Non-pigmented ciliary epithelial cell (primary cell): Measurements from ENCODE around the gene RSRC1.
"Not testable (repeated sequence)": the region's sequence is repeated elsewhere in the genome, so short reads cannot be mapped to it uniquely, and the experiment has no call there.

Experiments
- DNase-seq: peaks from one replicate; pipeline ENCODE4 v3.0.0-alpha.2; 2010; ENCODE audit warnings: low read depth

Gene RSRC1

DNA sequence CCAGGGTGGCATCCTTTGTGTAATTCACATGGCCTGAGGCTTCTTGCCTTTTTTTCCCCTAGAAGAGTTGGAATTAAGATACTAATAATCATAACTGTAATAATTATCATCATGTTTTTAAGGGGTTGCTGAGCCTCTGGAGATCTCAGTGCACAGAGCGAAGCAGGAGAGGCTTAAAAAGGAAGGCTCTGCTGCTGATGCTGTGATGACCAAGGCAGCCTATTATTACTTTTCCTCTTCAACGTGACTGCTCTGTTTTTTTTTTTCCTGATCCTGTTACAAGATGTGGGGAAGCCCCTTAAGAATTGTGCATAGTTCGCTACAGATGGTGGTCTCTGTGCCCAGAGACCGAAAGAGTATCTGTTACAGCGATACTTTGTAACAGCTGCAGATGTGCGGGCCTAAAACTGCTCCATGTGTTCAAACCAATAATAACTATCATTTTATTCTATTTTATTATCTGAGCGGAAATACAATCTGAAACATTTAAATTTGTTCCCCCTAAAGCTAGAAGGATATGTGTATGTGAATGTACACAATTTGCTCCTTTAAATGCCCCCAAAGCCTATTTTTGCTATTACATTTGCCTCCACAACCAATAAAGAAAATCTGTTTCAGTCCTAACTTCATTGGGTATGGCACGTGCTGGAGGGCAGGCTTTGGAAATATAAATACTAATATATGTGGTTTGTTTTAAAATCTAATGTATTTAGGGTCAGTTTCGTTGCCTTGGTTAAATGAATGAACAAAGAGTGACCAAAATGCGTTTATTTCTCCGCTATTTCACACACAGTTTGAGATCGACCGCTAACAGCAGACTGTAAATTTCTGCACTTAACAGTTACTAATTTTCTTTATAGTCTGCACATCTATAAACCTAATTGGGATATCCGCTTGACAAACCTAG is 8.3 kb upstream of the RSRC1 start:
- DNase-seq = no peak

DNA sequence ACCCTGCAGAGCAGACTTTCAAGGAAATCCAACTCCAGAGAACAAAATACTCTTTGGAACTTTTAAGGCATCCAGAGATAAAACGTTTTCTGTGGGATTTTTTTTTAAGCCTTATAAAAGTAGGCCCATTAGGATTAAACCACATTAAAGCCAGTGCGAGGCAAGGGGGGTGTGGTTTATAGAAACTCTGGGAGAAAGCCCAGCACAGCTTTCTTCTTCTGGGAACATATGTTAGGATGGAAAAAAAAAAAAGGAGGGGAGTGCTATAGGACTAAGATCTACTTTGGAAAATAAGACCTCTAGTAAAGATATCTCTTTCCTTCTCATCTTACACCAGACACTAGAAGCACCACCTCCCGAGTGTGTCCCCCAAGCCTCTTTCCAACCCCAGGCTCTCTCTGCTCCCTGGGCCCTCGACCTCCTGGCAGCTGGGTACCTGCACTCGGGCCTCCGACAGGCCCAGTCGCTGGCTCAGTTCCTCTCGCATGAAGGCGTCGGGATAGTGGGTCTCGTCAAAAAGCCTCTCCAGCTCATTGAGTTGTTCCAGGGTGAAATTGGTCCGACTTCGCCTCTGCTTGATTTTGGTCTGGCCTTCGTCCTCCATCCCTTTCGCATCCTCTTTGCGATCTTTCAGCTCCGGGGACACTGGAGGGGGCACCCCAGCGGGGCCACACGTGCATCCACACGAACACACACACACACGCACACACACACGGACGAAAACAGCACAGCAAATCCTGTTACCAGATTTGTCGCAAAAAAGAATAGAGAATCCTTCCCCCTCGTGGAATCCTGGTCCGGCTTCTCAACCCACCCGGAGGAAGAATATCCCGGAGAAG is 7.4 kb upstream of the RSRC1 start:
- DNase-seq = no peak

DNA sequence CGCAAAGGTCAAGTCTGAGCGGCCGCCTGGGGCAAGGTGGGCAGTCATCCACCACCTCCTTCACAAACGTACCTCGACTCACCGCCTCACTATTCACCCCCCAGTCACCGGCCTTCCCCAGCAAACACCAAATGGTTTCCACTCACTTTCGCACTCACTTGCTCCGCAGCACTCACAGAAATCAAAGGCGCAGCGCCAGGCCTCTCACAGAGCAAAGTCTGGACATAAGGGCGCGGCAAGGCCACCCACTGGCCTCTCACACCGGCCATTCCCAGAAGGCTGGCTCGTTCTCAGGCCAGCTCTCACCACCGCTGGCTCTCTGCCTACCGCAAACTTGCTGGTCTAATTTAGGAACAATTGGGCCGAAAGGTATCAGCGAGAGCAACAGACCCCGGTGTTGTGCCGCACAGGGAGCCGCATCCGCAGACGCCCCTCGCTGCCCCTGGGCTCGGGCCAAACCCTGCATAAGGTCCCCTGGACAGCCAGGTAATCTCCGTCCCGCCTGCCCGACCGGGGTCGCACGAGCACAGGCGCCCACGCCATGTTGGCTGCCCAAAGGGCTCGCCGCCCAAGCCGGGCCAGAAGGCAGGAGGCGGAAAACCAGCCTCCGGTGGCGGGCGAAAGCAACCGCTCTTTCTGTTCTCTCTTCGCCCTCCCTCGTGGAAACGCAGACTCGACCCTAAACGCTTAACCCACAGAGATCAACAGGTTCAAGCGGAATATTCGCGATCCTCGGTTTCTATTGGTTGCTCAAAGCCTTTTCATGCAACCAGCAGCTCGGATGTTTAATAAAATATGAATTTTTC is 6.6 kb upstream of the RSRC1 start:
- no peak for DNase-seq

DNA sequence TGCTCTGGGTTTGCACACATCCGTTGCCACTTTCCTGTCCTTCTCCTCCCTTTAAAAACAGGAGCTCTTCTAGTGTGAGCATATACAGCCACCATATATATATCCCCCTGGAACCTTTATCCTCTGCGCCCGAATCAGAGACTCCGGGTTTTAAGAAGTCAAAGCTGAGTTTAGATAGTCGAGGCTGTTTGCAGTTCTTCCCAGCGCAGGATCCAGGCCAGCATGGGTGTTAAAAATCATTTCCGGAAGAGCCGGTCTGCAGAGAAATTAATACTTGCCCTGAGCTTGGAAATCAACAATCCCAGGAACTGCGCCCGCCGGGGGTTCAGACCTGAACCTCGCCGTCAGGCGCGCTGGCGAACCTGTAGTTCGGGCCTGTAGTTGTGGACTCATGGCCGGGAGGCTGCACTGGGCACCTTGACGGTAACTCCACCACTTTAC is 6.0 kb upstream of the RSRC1 start:
- DNase-seq = no peak

DNA sequence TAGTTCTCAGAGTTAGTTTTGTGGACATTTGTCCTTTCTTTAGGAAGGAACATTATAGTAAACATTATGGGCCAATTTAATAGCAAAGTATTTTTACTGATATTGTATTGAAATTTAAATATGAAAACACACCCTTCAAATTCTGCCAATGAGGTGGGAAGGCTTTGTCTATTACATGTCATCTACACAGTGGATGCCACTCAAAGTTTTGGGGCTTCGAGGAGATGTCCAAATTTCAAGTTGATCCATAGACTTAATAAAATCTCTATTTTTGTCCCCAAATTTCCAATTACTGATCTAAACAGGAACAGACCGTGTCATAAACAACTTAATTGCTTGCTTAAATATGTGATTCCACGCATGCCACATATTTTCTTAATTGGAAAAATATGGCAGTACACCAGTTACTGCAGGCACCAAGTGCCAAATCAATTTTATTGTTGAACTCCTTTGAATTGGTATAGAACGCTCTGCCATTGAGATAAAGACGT is 5.4 kb upstream of the RSRC1 start:
- no peak for DNase-seq

DNA sequence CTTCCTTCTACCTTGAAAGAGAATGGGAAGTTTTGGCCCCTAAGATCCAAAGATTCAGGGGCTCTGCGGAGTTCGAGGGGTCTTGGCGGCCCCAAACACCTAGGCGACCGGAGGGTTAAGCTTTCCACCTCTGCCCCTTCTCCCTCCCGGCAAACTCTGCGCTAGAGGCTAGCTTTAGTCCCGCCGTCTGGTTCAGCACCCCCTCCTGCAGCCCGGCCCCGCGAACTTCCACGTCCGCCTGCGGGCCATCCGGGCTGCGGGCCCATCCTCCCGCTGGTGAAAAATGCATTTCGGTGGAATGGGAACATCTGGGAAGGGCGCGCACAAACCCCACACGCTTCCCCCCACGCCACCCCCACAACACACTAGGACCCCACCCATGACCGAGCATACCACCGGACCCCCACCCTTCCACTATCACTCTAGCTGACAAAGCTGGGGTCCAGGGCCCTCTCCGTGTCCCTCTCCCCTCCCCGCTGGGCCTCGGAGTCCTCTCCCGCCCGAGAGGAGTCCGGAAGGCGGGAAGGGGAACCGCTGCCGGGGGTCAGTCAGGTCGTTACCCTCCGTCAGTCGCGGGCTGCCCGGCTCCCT is 4.7 kb upstream of the RSRC1 start:
- DNase-seq = no peak

DNA sequence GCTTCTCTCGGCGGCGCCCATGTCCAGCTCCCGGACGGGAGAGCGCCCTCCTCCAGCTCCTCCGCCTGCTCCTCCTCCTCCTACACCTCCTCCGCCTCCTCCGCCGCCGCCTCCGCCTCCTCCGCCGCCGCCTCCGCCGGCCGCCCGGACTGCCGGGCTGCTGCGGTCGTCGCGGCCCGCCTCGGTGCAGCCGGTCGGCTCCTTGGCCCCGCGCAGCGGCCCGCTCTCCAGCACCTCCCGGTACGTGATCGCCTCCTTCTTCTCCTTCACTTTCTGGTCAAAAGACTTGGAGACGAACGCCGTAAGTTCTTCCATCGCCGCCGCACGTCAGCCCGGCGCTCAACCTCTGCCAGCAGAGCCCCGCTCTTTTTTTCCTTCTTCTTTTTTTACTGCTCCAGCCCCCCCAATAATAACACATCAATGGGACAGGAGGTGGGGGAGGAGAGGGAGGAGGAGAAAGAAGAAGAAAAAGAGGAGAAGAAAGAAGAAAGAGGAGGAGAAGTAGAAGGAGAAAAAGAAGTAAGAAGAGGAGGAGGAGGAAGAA is 4.1 kb upstream of the RSRC1 start:
- DNase-seq = no peak

DNA sequence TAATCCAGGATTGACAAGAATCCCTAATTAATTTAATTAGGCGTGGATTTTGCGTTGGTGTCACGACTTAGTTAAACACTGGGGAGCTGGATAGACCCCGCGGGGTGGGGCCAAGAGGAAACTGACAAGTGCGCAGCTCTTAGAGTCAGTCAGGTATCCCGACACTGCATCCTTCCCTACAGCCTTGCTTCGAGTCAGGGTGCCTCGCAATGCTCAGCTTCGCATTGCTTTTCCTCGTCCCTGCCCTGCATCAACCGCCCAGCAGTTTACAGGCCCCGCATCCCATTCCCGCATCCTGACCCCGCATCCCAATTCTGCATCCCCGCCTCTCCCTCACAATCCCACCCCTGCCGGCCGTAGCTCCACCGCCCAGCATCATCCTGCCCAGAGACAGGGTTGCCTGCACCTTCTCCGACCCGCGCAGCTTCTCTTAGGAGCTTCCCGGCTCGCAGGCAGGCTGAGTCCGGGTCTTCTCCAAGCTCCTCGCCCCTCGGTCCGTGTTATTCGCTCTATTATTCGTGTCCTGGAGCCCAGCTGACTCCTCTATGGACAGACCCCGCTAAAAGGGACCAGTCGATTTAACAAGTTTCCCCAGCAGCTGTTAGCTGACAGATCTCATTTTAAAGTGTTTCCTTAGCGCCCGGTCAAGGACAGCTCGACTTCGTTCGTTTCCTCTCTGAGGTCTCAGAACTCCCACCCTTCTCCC is 3.0 kb upstream of the RSRC1 start:
- no peak for DNase-seq

DNA sequence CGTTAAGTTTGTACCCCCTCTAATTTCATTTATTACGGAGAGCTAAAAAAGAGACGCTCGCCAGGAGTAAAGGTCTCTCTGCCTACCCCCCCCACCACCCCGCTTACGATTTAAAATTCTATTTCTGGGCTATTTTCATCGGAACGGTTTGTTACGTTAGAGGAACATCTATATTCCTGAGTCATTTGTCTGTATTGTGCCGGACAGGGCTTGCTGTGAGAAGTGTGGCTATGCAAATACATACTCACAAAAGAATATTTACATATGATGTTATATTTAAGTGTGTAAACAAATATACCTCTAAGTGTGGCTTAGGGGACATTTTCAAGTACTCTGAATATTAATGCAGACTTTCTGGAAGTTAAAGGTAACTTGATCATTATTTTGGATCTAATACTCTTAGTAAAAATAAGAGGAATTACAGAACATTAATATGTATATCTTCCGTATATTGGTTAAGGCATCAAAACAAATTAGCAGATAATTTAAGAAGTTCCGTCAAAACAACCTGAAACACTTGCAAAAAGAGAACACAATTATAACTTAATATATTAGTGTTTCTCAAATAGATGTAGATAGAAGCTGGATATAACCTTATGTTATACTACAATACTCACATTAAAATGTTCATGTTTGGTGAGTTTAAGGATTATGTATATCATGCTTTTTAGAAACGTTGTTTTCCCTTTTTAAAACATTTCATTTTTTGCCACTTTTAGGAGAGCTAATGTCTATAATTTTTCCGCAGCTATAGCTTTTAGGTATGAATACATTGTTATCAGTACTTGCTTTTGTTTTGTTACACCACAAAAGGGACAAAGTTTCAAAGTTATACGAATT is 2.1 kb upstream of the RSRC1 start:
- DNase-seq = no peak

DNA sequence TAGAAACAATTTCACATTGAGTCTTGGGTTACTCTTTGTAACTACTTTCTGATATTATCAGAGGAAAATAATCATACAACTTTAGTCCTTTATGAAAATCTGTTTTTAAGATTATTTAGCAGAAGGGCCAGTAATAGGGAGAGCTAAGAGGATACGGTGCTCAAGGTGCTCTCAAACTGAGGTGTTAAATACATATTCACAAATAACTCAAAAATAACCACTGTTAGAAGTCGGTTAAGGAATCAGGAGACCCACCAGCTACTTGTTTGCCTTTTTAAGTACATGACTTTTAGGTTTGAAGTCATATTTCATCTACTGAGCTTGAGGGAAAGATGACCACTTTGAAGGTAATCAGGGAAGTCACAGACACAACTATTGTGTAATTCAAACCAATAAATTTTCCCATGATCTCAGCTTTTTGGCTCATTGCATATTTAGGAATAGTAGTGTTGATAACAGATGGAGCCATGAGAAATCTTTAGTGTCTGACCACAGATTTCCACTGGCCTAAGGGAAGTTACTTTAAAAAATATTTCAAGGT is 1.4 kb upstream of the RSRC1 start:
- DNase-seq = no peak

DNA sequence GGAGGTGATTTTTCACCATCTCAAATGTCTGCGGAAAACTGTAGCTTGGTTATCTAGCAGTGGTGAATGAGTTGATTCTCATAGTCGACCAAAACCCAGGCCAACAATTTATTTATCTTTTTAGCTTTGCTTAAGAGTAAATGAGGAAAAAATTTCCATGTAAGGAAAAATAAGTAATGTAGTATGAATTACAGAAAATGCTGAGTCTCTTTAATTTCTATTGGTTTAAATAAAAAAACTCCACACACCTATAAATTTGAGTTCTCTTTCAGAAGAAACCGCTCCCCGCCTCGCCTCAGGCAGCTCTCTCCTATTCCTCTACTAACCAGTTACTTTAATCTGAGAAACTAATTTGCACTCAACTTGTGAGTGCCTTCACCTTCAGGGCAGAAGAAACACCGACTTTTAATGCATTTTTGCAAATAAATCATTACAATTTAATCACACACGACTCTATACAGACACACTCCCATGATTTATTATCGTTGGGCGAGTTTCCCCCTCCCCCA is 540 bp upstream of the RSRC1 start:
- no peak for DNase-seq

DNA sequence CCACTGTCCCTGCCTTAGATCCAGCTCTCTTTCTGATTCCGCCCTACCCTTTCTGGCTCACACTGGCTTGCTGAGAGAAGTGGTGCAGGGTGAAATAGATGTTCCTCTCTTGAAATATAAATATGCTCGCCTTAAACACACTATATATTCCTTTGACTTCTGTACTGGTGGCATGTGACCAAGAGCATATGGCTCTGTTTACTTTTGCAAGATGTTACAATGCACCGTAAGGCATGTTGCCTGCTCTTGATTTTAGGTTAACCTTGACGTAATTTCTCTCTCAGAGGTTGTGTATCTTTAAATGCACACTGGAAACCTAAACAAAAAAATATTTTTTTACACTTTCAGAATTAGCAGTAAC is 749 bp downstream of the RSRC1 start:
- no peak for DNase-seq

DNA sequence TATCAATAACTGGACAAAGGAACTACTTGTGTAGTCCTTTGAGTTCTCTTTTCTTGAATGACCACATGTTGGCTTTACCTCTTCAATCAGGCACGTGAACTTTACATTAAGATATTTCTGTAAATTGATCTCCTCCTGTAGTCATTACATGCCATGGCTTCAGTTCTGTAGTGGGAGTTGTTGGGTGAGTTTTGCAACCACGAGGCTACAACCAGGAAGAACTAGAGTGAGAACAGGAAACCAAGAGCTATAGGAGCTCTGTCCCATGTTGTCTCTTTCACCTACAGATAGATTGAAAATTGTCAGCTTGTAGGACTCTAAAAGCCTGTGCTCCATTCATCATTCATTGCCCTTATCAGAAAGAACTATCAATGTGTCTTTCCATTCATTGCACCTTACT is 2.0 kb downstream of the RSRC1 start:
- DNase-seq = no peak

DNA sequence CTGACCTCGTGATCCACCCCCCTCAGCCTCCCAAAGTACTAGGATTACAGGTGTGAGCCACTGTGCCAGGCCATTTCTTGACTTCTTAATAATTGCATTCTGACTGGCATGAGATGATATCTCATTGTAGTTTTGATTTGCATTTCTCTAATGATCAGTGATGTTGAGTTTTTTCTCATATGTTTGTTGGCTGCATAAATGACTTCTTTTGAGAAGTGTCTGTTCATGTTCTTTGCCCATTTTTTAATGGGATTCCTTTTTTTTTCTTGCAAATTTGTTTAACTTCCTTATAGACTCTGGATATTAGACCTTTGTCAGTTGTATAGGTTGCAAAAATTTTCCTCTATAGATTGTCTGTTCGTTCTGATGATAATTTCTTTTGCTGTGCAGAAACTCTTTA is 3.7 kb downstream of the RSRC1 start:
- not testable (repeated sequence) for DNase-seq

DNA sequence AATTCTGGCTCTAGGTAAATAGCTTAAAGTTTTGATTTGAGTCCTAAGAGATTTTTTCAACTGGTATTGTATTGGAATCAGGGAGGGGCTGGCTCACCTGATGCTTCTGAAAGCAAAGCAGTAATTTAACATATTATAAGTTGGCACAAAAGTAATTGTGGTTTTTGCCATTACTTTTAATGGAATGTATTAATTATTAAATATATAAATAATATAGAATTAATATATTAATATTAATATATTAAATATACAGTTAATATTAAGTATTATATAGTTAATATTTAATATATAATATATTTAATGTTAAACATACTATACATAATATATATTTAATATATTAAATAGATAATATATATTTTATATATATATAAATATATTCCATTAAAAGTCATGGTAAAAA is 10.4 kb downstream of the RSRC1 start:
- no peak for DNase-seq

DNA sequence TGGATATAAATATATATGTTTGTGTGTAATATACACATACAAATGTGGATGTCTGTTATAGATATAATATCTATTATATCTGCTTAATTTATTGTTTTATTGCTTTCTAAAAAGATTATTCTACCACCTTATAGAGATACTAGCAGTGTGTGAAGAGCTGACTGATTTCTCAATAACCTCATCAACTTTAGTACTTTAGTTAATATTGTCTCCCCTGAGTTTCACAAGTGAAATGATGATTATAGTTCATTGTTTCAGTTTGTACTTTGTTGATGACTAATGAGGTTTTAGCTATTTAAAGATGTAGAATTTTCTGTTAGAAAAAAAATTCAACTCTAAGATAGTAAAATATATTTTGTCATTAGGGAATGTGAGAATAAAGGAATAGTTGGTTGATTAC is 11.4 kb downstream of the RSRC1 start:
- DNase-seq = no peak

DNA sequence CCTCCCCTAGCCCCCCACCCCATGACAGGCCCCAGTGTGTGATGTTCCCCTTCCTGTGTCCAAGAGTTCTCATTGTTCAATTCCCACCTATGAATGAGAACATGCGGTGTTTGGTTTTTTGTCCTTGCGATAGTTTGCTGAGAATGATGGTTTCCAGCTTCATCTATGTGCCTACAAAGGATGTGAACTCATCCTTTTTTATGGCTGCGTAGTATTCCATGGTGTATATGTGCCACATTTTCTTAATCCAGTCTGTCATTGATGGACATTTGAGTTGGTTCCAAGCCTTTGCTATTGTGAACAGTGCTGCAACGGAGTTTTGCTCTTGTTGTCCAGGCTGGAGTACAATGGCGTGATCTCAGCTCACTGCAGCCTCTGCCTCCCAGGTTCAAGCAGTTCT is 12.8 kb downstream of the RSRC1 start:
- DNase-seq = not testable (repeated sequence)

DNA sequence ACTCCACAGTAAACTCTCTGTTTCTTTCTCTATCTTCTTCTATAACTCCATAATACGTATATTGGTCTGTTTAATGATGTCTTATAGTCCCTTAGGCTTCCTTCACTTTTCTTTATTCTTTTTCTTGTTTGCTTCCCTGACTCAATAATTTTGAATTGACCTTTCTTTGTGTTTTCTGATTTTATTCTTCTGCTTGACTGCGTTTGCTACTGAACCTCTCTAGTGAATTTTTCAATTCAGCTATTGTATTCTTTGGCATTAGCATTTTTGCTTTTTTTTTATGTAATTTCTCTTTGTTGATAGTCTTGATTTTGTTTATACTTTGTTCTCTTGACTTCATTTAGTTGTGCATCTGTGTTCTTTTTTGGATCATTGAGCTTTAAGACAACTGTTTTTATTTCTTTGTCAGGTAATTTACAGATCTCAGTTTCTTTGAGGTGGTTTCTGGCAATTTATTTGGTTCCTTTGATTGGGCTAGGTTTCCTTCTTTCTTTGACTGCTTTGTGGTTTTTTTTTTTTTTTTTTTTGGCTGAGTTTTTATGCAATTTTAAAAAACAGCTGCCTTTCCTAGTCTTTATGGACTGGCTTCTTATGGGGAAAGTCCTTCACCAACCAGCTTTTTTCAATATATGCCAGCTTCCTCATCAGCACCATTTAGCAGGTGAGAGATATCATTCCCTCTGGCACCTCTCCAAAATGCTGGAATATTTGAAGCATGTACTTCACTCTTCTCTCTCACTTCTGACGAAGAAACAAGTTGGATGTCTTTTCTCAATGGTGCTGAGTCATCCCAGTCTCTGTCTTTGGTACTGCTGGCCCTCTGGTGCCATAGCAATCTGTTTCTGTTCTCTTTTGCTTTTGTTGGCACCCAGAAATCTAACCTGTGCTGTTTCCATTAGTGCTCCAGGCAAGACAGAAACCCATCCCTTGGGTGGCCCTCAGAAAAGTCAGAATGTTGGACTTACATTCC is 17.6 kb downstream of the RSRC1 start:
- no peak for DNase-seq
